Right cardiac atrium (tissue), 5 donors: ENCODE results near the gene CCSER2. TPM values are rescaled to one million over a fixed set of nuclear protein-coding genes. Genes with fewer than 3 reads are reported as not detected.
A peak's percentile ranks its signal among the peaks of the same experiment; 100 is the strongest.
"Not testable (repeated sequence)": the region's sequence is repeated elsewhere in the genome, so short reads cannot be mapped to it uniquely, and the experiment has no call there.

Experiments used
- ATAC-seq, 2 donors: fragments of 200-7000 bp; cut with Tn5 transposase; one replicate each; pipeline versions ENCODE4 v1.8.0 to v1.9.1; 2020; ENCODE audit warnings: moderate library complexity in 2 of 2, mild to moderate bottlenecking in 1 of 2
- DNase-seq, 3 donors: peaks; one replicate each; pipeline ENCODE4 v3.0.0-alpha.2; 2020
- H3K27ac ChIP-seq: one replicate; pipeline ENCODE4 v1.5.1; 2013; ENCODE audit warnings: mild to moderate bottlenecking, low read length, control low read depth, moderate library complexity
- H3K27me3 ChIP-seq: one replicate; pipeline ENCODE4 v1.6.1; 2013; ENCODE audit not compliant: control insufficient read depth, insufficient read depth
- H3K4me1 ChIP-seq: one replicate; pipeline ENCODE4 v1.6.1; 2013; ENCODE audit warnings: low read length; ENCODE audit not compliant: control insufficient read depth, insufficient read depth
- H3K4me3 ChIP-seq: one replicate; pipeline ENCODE4 v1.5.1; 2013; ENCODE audit warnings: low read length, control low read depth
- H3K9me3 ChIP-seq: one replicate; pipeline ENCODE4 v1.6.1; 2013; ENCODE audit warnings: low read length; ENCODE audit not compliant: control insufficient read depth
- WGBS: extraction: QIAGEN DNeasy Blood & Tissue Kit; methylation state at CpG from one replicate; pipeline ENCODE4 v1.1.7; 2013; 5-methylcytosine and 5-hydroxymethylcytosine counted together
- intact Hi-C, 4 donors: fragments of 100-400 bp; cut with DNase I; formaldehyde crosslinking; loops; one replicate each; pipeline versions ENCODE4 v1.11.0 to v1.14.0; 2022 to 2023
- polyA plus RNA-seq: library from polyadenylated mRNA; stranded (reverse); fragments of 200-250 nt; gene quantifications from one replicate; pipeline ENCODE4 v1.2.3, GENCODE V29; 2013
- total RNA-seq, 4 donors: library from RNA; stranded (reverse); fragmentation: NEBNext Ultra II Directional; extraction: Animal tissue kit (Norgen Biotek cat#: 25700); gene quantifications; one replicate each; pipeline ENCODE4 v1.2.1, GENCODE V29; 2021
- donor health status: healthy with polysubstance abuse.
- donor health status: DM: no; HTN: yes; CAD: no.
- donor health status: DM: no; HTN: no; CAD: no.
- donor health status: DM: no; HTN: yes; CAD: no; lungs with severe emphysema.
- donor health status: DM: yes; HTN: yes; CAD: no.

The CCSER2 gene
- total and polyA plus RNA-seq, 5 donors = 30.7 to 176 (median 148) TPM

DNA sequence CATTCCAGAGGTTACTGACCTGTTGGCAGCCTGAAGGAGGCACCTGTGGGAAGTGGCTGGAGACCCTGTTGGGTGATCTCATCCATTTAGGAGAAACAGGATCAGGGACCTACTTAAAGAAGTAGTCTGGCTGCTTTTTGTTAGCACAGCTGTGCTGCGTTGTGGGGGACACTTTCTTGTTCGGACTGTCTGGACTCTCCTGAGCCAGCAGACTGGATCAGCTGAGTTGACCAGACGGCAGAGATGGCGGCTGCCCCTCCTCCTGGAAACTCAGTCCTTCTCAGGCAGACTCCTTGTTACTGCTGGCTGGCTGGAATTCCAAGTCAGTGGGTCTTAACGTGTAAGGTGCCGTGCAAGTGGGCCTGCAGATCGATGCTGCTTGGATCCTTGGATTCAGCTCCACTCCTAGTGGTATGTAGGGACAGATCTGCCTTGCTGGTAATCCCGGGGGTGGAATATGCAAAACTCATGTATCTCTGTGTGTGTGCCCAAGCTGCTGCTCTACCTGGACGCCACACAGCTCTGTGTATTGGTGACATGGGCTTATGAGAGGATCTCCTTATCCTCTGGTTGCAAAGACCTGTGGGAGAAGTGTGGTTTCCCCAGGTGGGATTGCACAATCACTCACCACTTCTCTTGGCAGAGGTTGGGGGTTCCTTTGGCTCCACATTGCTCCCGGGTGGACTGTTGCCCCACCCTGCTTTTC is 87.3 kb downstream of the CCSER2 start:
- Histone ChIP-seq H3K27ac (no peak overlapping the region), H3K4me3 (no peak overlapping the region), H3K4me1 (peaks cover 6% of the 10 kb centered on the region), H3K9me3 (no peaks in the 10 kb centered on the region), H3K27me3 (no peaks in the 10 kb centered on the region)
- intact Hi-C loops = no loop called here
- DNase-seq = peak in 1 of 3 donors; percentile 26
- WGBS = 93% methylated on average over 10 of the region's 10 CpGs
- ATAC-seq = peak in 1 of 2 donors; percentile 19

DNA sequence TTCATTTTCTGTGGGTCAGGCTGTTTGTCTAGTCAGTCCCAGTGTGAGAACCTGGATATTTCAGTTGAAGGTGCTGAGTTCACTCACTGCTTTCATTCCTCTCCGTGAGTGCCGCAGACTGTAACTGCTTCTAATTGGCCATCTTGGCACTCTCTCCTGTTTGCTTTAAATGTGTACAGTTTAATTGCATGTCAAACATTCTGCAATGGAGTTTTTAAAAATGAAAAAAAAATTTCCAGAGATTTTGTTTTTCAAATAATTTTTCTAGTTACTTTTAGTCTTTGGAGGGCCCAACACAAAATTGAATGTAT is 87.8 kb downstream of the CCSER2 start:
- 94% methylated on average over 2 of the region's 2 CpGs for WGBS
- intact Hi-C loops = no loop called here

DNA sequence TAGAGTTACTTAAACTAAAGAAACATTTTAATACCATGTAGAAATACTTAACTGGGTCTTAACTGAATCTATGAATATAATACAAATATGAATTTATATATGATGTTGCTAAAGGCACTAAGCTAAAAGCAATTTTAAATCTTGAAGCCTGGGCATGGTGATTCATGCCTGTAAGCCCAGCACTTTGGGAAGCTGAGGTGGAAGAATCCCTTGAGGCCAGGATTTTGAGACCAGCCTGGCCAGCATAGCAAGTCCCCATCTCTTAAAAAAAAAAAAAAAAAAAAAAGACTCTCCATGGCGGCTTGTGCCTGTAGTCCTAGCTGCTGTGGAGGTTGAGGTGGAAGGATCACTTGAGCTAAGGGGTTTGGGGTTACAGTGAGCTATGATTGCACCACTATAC is 95.3 kb downstream of the CCSER2 start:
- Histone ChIP-seq H3K9me3 (no peaks in the 10 kb centered on the region), H3K4me3 (no peak overlapping the region), H3K27ac (no peak overlapping the region), H3K4me1 (peaks cover 7% of the 10 kb centered on the region), H3K27me3 (no peaks in the 10 kb centered on the region)
- intact Hi-C loops = no loop called here
- DNase-seq = no peak
- 95% methylated on average over 1 of the region's 1 CpG for WGBS
- no peak for ATAC-seq

More for the DNA sequence above, 87.8 kb downstream of the CCSER2 start:
- DNase-seq (no peak), ATAC-seq (peak in 1 of 2 donors; percentile 16)
- Histone ChIP-seq H3K9me3 (no peaks in the 10 kb centered on the region), H3K27ac (no peak overlapping the region), H3K4me3 (no peak overlapping the region), H3K27me3 (no peaks in the 10 kb centered on the region), H3K4me1 (peaks cover 6% of the 10 kb centered on the region)

DNA sequence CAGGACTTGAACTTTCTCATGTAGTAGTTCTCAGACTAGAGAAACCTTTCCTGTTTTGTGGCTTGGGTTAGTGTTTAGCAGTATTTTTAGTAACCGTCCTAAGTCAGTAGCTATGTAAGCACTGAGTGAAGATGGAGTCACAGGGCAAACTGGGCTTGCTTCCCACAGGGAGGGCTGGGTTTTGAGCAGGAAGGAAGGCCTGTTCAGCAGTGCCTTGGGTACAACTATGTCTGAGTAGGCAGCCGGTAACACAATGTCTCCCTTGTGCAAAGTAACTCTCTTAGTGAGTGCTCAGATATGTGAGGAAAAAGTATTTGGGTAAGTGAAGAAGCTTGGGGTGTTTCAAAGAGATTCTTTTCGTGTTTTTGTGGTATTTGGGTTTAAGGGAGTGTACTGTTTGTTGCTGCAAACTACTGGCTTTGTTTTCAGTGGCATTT is 96.4 kb downstream of the CCSER2 start:
- Histone ChIP-seq H3K4me3 (peak overlapping the region; percentile 85), H3K9me3 (no peaks in the 10 kb centered on the region), H3K27ac (peak overlapping the region; percentile 92), H3K4me1 (peaks cover 7% of the 10 kb centered on the region), H3K27me3 (no peaks in the 10 kb centered on the region)
- intact Hi-C loops = no loop called here
- peak; percentile 100 for ATAC-seq
- DNase-seq = peak; percentile 88 to 93 (median 88)
- 2% methylated on average over 3 of the region's 3 CpGs for WGBS

DNA sequence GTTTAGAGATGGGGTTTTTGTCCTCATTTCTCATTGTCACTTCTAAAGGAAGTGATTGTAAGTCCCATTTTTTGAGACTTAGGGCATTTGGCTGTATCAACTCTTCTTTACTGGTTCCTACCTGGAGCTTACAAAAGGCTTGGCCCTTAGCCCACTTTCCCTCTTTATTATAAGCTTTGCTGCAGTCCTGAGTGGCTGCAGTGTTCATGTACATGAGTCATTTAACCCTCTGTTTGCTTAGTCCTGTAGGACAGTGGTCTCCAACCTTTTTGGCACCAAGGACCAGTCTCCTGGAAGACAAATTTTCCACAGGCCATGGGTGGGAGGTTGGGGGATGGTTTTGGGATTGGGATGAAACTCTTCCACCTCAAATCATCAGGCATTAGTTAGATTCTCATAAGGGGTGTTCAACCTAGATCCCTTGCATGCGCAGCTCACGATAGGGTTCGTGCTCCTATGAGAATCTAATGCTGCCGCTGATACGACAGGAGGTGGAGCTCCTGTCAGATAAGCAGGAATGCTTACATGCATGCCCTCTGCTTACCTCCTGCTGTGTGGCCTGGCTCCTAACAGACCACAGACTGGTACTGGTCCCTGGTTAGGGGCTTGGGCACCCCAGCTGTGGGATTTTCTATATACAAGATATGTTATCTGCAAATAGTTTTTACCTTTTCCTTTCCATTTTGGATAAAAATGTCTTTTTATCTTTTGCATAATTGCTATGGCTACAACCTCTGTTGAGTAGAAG is 99.7 kb downstream of the CCSER2 start:
- H3K4me1 ChIP-seq = peaks cover 7% of the 10 kb centered on the region
- H3K27me3 ChIP-seq = no peaks in the 10 kb centered on the region
- peak in 1 of 2 donors; percentile 18 for ATAC-seq
- DNase-seq = peak in 1 of 3 donors; percentile 45
- peak overlapping the region; percentile 10 for H3K4me3 ChIP-seq
- no peaks in the 10 kb centered on the region for H3K9me3 ChIP-seq
- peak overlapping the region; percentile 38 for H3K27ac ChIP-seq
- intact Hi-C loops = no loop called here
- 65% methylated on average over 5 of the region's 5 CpGs for WGBS

DNA sequence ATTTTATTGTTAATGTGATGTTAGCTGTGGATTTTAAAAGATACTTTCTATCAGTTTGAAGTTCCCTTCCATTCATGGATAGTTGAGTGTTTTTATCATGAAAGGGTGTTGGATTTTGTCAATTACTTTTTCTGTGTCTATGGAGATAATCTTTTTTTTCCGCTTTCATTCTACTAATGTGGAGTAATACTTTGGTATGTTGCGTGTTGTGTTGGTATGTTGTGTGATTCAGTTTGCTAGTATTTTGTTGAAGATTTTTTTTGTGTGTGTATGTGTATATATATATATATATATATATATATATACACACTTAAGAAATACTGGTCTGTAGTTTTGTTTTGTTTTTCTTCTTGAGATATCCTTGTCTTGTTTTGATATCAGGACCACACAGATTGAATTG is 100.3 kb downstream of the CCSER2 start:
- Histone ChIP-seq H3K4me3 (peak overlapping the region; percentile 10), H3K27me3 (no peaks in the 10 kb centered on the region), H3K27ac (no peak overlapping the region), H3K4me1 (peaks cover 7% of the 10 kb centered on the region), H3K9me3 (no peaks in the 10 kb centered on the region)
- WGBS = 70% methylated on average over 2 of the region's 2 CpGs
- intact Hi-C loops = no loop called here
- DNase-seq (no peak), ATAC-seq (no peak)

DNA sequence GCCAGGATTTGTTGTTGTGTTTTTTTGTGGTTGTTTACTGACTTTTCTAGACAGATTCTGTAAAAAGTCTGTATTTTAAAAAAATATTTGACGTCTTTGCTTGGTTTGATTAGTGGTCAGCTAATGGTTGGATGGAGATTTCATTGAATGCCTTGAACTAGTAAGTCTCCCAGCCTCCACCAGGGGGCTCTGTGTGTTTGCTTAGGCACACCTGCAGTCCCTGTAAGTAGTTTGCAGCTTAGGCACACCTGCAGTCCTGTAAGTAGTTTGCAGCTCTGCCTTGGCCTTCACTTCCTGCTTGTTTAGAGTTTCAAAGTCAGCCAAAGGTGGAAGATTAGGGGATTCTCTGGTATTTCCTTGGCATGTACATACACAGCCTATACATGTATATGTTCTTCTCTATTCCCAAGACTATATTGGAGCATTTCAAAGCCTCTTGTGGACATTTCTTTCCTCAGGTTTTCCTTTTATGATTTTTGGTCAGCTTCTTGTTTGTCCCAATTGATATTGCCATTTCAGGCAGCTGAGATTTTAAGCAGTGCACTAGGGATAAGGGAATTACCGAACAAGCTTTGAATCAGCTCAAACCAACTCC is 101.6 kb downstream of the CCSER2 start:
- intact Hi-C loops = no loop called here
- peaks cover 6% of the 10 kb centered on the region for H3K4me1 ChIP-seq
- WGBS = 92% methylated on average over 2 of the region's 2 CpGs

DNA sequence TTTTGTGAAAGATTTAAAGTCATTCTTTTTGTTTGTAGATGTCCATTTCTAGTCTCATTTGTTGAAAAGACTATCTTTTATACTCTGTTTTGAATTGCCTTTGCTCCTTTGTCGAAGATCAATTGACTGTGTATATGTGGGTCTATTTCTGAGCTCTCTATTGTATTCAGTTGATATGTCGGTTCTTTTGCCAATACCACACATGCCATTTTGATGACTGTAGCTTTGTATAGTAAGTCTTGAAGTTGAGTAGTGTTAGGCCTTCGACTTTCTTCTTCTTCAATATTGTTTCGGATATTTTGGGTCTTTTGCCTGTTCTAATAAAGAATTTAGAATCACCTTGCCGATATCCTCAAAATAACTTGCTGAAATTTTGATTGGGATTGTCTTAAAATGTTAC is 104.5 kb downstream of the CCSER2 start:
- no peak for DNase-seq
- Histone ChIP-seq H3K27ac (no peak overlapping the region), H3K9me3 (no peaks in the 10 kb centered on the region), H3K27me3 (no peaks in the 10 kb centered on the region), H3K4me3 (no peak overlapping the region), H3K4me1 (peaks cover 5% of the 10 kb centered on the region)
- no peak for ATAC-seq
- intact Hi-C loops = no loop called here
- 91% methylated on average over 5 of the region's 5 CpGs for WGBS

More for the DNA sequence above, 101.6 kb downstream of the CCSER2 start:
- H3K9me3 ChIP-seq = no peaks in the 10 kb centered on the region
- ATAC-seq (peak in 1 of 2 donors; percentile 58), DNase-seq (peak; percentile 25 to 77 (median 55))
- H3K4me3 ChIP-seq = no peak overlapping the region
- H3K27ac ChIP-seq = no peak overlapping the region
- no peaks in the 10 kb centered on the region for H3K27me3 ChIP-seq

DNA sequence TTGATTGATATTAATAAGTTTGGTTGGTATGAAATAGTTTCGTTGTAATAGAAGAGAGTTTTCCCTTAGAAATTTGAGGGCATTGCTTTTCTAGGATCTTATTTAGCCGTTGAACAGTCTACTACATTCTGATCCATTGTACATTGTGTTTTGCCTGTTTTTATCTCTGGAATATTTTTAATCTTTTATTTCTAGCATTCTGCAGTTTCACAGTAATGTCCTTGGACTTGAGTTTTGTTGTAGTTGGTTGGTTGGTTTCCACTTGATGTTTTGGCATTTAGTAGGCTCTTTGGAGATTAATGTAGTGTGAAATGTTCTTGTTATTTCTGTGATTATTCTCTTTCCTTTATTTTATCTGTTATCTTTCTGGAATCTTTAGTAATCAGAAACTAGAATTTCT is 112.4 kb downstream of the CCSER2 start:
- intact Hi-C loops = no loop called here
- DNase-seq = no peak
- Histone ChIP-seq H3K4me3 (no peak overlapping the region), H3K4me1 (no peaks in the 10 kb centered on the region), H3K27ac (no peak overlapping the region), H3K9me3 (no peaks in the 10 kb centered on the region), H3K27me3 (no peaks in the 10 kb centered on the region)
- ATAC-seq = peak in 1 of 2 donors; percentile 56
- 56% methylated on average over 2 of the region's 2 CpGs for WGBS

DNA sequence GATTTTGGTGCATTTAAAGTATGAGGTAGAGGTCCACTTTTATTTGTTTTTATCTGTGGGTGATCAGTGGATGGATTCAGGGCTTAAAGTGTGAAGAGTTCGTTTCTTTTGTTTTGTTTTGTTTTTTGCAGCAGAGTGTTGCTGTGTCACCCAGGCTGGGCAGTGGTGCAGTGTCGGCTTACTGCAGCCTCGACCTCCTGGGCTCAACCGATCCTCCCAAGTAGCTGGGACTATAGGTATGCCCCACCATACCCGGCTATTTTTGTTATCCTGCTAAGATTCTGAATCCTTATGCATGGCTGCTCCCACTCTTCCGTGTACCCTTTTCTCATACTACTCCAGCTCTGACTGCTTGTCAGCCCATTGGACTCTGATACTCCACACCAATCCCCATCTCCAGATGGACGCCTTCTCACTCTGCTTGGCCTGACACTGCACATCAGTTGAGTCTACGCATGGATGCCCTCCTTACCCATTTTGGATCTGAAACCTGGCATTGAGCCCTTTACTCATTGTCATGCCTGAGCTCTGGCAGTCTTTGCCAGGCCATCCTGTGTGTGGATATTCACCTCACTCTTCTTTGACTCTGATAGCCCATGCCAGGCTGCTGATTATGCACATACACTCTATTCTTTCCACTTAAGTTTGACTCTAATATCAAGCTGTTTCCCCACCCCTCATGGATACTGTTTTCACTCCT is 119.5 kb downstream of the CCSER2 start:
- WGBS = 88% methylated on average over 8 of the region's 8 CpGs
- intact Hi-C loops = no loop called here
- Histone ChIP-seq H3K27ac (no peak overlapping the region), H3K27me3 (no peaks in the 10 kb centered on the region), H3K9me3 (no peaks in the 10 kb centered on the region), H3K4me3 (no peak overlapping the region), H3K4me1 (no peaks in the 10 kb centered on the region)
- ATAC-seq = peak; percentile 44 to 69
- DNase-seq = no peak

DNA sequence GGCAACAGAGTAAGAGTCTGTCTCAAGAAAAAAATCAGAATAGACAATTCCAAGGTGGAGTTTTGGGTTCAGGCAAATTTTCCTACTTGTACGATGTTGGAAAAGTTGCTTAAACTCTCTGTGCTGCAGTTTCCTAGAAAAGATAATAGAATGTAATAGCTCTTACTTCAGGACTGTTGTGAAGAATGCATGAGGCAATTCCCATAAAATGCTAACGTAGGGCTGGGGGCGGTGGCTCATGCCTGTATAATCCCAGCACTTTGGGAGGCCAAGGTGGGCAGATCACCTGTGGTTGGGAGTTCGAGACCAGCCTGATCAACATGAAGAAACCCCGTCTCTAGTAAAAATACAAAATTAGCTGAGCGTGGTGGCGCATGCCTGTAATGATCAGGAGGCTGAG is 121.0 kb downstream of the CCSER2 start:
- H3K4me1 ChIP-seq, H3K9me3 ChIP-seq, DNase-seq, H3K4me3 ChIP-seq, H3K27me3 ChIP-seq, intact Hi-C loops, H3K27ac ChIP-seq, ATAC-seq: not testable (repeated sequence)
- WGBS = 96% methylated on average over 7 of the region's 7 CpGs
